ENCODE measurements around the gene EVC2.

EVC2 gene

DNA sequence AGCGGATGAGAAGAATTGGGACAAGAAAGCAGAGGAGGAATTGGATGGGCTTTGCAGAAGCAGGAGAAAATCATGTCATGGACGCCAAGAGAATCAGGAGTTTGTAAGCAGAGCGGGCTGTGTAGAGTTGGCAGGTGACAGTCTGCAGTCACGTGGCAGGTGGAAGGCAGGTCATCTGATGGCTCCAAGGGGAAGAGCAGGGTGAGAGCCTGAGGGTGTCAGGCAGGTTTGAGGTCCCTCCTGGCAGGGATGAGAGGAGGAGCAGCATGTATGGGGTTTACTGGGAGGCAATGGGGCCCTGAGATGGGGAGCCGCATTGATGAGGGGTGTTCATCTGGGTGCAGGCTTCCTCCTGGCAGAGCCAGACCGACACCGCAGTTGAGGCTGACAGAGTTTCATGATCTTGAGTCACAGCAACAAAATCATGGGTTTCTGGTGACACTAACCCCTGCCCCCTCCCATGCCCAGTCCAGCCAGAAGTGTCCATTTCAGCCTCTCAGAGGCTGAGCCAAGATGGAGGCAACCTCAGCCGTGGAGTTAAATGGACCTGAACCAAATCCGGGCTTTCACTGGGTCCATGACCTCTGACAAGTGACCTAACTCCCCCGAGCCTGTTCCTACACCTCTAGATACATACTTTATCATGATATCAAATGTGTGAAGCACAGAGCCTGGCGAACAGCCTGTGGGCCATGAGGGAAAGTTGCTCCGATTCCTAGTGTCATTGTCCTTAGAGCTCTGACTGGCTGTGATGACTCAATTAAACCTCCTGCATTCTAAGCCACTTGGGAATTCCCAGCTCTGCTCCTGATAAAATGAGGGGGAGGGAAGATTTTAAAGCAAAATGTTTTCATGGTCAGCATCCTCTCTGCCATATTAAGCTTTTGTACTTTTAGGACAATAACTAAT lies 38.7 kb upstream of the EVC2 start:
- H3K27ac ChIP-seq (replicated peaks), result no peak overlapping the region
- TF ChIP-seq, protein P1, sequence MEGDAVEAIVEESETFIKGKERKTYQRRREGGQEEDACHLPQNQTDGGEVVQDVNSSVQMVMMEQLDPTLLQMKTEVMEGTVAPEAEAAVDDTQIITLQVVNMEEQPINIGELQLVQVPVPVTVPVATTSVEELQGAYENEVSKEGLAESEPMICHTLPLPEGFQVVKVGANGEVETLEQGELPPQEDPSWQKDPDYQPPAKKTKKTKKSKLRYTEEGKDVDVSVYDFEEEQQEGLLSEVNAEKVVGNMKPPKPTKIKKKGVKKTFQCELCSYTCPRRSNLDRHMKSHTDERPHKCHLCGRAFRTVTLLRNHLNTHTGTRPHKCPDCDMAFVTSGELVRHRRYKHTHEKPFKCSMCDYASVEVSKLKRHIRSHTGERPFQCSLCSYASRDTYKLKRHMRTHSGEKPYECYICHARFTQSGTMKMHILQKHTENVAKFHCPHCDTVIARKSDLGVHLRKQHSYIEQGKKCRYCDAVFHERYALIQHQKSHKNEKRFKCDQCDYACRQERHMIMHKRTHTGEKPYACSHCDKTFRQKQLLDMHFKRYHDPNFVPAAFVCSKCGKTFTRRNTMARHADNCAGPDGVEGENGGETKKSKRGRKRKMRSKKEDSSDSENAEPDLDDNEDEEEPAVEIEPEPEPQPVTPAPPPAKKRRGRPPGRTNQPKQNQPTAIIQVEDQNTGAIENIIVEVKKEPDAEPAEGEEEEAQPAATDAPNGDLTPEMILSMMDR (IDR thresholded peaks at IDR 0.05; ENCODE audit: insufficient read depth, low read length), result no peak
- TF ChIP-seq SPI1 (IDR thresholded peaks at IDR 0.05; ENCODE audit: borderline replicate concordance, low read depth) (no peak), POLR2AphosphoS5 (IDR thresholded peaks at IDR 0.05; ENCODE audit: low read depth) (no peak), GABPA (IDR thresholded peaks at IDR 0.05; ENCODE audit: low read depth) (no peak)
- TF ChIP-seq, protein P2, sequence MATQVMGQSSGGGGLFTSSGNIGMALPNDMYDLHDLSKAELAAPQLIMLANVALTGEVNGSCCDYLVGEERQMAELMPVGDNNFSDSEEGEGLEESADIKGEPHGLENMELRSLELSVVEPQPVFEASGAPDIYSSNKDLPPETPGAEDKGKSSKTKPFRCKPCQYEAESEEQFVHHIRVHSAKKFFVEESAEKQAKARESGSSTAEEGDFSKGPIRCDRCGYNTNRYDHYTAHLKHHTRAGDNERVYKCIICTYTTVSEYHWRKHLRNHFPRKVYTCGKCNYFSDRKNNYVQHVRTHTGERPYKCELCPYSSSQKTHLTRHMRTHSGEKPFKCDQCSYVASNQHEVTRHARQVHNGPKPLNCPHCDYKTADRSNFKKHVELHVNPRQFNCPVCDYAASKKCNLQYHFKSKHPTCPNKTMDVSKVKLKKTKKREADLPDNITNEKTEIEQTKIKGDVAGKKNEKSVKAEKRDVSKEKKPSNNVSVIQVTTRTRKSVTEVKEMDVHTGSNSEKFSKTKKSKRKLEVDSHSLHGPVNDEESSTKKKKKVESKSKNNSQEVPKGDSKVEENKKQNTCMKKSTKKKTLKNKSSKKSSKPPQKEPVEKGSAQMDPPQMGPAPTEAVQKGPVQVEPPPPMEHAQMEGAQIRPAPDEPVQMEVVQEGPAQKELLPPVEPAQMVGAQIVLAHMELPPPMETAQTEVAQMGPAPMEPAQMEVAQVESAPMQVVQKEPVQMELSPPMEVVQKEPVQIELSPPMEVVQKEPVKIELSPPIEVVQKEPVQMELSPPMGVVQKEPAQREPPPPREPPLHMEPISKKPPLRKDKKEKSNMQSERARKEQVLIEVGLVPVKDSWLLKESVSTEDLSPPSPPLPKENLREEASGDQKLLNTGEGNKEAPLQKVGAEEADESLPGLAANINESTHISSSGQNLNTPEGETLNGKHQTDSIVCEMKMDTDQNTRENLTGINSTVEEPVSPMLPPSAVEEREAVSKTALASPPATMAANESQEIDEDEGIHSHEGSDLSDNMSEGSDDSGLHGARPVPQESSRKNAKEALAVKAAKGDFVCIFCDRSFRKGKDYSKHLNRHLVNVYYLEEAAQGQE (IDR thresholded peaks at IDR 0.05; ENCODE audit: insufficient replicate concordance, low read depth), result no peak
- no peak for DNase-seq (ENCODE audit: low read depth in 1 of 2, low spot score in 1 of 2)
- no peak overlapping the region for H3K4me3 ChIP-seq (replicated peaks; ENCODE audit: insufficient read depth, low read length)
- no peaks in the 10 kb centered on the region for H3K27me3 ChIP-seq (ENCODE audit: insufficient read depth, poor library complexity, severe bottlenecking)

- Histone ChIP-seq H3K27ac (replicated peaks) (no peak overlapping the region), H3K27me3 (ENCODE audit: insufficient read depth, poor library complexity, severe bottlenecking) (no peaks in the 10 kb centered on the region), H3K4me3 (replicated peaks; ENCODE audit: insufficient read depth, low read length) (no peak overlapping the region)
- DNase-seq (ENCODE audit: low read depth in 1 of 2, low spot score in 1 of 2), result no peak
- TF ChIP-seq, protein P1 (IDR thresholded peaks at IDR 0.05; ENCODE audit: insufficient read depth, low read length), result no peak
- TF ChIP-seq POLR2AphosphoS5 (IDR thresholded peaks at IDR 0.05; ENCODE audit: low read depth) (no peak), SPI1 (IDR thresholded peaks at IDR 0.05; ENCODE audit: borderline replicate concordance, low read depth) (no peak), GABPA (IDR thresholded peaks at IDR 0.05; ENCODE audit: low read depth) (no peak)
- TF ChIP-seq, protein P2 (IDR thresholded peaks at IDR 0.05; ENCODE audit: insufficient replicate concordance, low read depth), result no peak
Measured at GRCh38 chr4:5746250-5746649, 37.9 kb upstream of the EVC2 start.

- Histone ChIP-seq H3K27ac (replicated peaks) (no peak overlapping the region), H3K4me3 (replicated peaks; ENCODE audit: insufficient read depth, low read length) (no peak overlapping the region), H3K27me3 (ENCODE audit: insufficient read depth, poor library complexity, severe bottlenecking) (no peaks in the 10 kb centered on the region)
- DNase-seq (ENCODE audit: low read depth in 1 of 2, low spot score in 1 of 2), result no peak
- TF ChIP-seq GABPA (IDR thresholded peaks at IDR 0.05; ENCODE audit: low read depth) (no peak), SPI1 (IDR thresholded peaks at IDR 0.05; ENCODE audit: borderline replicate concordance, low read depth) (no peak), POLR2AphosphoS5 (IDR thresholded peaks at IDR 0.05; ENCODE audit: low read depth) (no peak)
- TF ChIP-seq, protein P1 (IDR thresholded peaks at IDR 0.05; ENCODE audit: insufficient read depth, low read length), result no peak
- TF ChIP-seq, protein P2 (IDR thresholded peaks at IDR 0.05; ENCODE audit: insufficient replicate concordance, low read depth), result no peak
Measured at GRCh38 chr4:5742968-5743367, 34.6 kb upstream of the EVC2 start.

All from HL-60 (cell line).